ENCODE results near the gene CFAP73. TPM values are rescaled to one million over a fixed set of nuclear protein-coding genes. Genes with fewer than 3 reads are reported as not detected.

The CFAP73 gene
- total and polyA plus RNA-seq, 2 of the 8 experiments (the other 6 are each of a cell fraction or from before 2014, with no cell fraction given): 0.45 to 0.56 TPM

DNA sequence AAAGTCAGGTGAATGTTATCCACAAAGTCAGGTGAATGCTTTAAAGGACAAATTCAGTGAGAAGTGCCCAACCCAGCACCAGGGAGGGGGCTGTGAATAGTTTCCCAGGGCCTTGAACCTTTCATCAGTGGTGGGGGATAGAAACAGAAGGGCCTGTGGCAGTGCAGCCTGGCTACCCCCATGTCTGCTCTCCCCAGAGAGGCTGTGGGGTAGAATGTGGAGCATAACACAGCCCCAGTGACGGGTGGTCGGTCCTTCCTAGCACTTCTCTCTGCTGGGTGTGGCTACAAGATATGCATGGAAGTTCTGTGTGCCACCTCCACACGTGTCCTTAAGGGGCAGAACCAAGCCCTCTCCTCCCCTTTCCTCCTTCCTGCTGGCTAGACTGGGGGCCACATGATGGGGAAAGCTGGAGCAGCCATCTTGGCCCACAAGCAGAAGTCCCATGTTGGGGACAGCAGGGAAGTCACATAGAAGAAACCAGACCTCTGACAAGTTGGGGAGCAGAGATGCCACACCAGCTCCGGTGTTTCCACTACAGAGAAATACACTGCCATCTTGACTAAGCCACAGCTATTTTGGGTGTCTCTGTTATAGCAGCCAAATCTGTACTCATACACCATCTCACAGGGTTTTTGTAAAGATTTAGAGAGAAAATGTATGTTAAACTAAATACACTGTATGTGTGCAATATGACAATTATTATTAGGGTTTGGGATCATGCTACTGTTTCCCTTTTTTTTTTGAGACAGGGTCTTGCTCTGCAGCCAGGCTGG is 53.0 kb downstream of the CFAP73 start:
- CTCF ChIA-PET (ENCODE audit: partially characterized antibody): interaction anchor here (0.5 to 1.8 kb wide), 5 partner anchors 23 to 1760 kb away, joined by 3 to 5 read pairs (median 3); no protein-coding TSS in a partner anchor
- H3K4me3 ChIP-seq (ENCODE audit: extremely low read depth in 1 of 4, insufficient read depth in 2 of 4, low read depth in 3 of 4, low read length in 4 of 4): no peak overlapping the region
- no peak overlapping the region for H2AK5ac ChIP-seq (ENCODE audit: low read depth, low read length)
- no peaks in the 10 kb centered on the region for H3K36me3 ChIP-seq (ENCODE audit: control insufficient read depth in 2 of 4, insufficient read depth in 4 of 4, low read length in 3 of 4)
- H3K27ac ChIP-seq (ENCODE audit: low read depth, low read length): no peak overlapping the region
- H2BK15ac ChIP-seq (ENCODE audit: low read length): no peak overlapping the region
- no peak for FAIRE-seq
- H3K9ac ChIP-seq (replicated peaks in 1 of 4; ENCODE audit: extremely low read depth in 1 of 4, low read depth in 3 of 4, low read length in 3 of 4): no peak overlapping the region
- H3K23ac ChIP-seq (ENCODE audit: insufficient read length): no peak overlapping the region
- H3K4ac ChIP-seq (replicated peaks; ENCODE audit: insufficient read length, low read depth, low read length): no peak overlapping the region
- no peak overlapping the region for H2BK20ac ChIP-seq (ENCODE audit: low read length)
- no peak for DNase-seq (ENCODE audit: low read depth in 1 of 2, low spot score in 2 of 2)
- no peaks in the 10 kb centered on the region for H3K23me2 ChIP-seq (ENCODE audit: low read depth, low read length)
- H3K4me2 ChIP-seq (ENCODE audit: insufficient read depth in 1 of 2, low read depth in 2 of 2, low read length in 2 of 2): no peak overlapping the region
- no peak overlapping the region for H4K8ac ChIP-seq (ENCODE audit: extremely low read depth, insufficient read depth, low read length)
- no peak overlapping the region for H4K91ac ChIP-seq (replicated peaks; ENCODE audit: insufficient read length, low read length)
- H2BK12ac ChIP-seq (ENCODE audit: low read depth, low read length): no peak overlapping the region
- H3K4me1 ChIP-seq (replicated peaks in 1 of 4; ENCODE audit: control insufficient read depth in 3 of 4, insufficient read depth in 4 of 4, low read length in 3 of 4): no peaks in the 10 kb centered on the region; a peak in 1 of 7 replicates
- H2BK120ac ChIP-seq (replicated peaks; ENCODE audit: low read depth, low read length): no peak overlapping the region
- H2BK5ac ChIP-seq (ENCODE audit: low read depth, low read length): no peak overlapping the region
- H3K18ac ChIP-seq (ENCODE audit: extremely low read depth, low read length): no peak overlapping the region
- H3K14ac ChIP-seq (ENCODE audit: insufficient read length): no peak overlapping the region
- H3K27me3 ChIP-seq (replicated peaks in 1 of 4; ENCODE audit: control insufficient read depth in 3 of 4, extremely low read depth in 1 of 4, insufficient read depth in 3 of 4, low read length in 3 of 4): no peaks in the 10 kb centered on the region
- no peak overlapping the region for H3K56ac ChIP-seq (replicated peaks; ENCODE audit: insufficient read length, low read depth, low read length)
- H4K20me1 ChIP-seq (replicated peaks in 1 of 2; ENCODE audit: control insufficient read depth in 1 of 2, insufficient read depth in 2 of 2, low read length in 2 of 2): no peaks in the 10 kb centered on the region
- no peaks in the 10 kb centered on the region for H3K79me2 ChIP-seq (ENCODE audit: control insufficient read depth in 1 of 2, insufficient read depth in 2 of 2, low read length in 2 of 2)
- H3K9me3 ChIP-seq (ENCODE audit: insufficient read depth in 2 of 2, low read depth in 1 of 2, low read length in 1 of 2): no peaks in the 10 kb centered on the region; a peak in 1 of 4 replicates
- H4K5ac ChIP-seq (ENCODE audit: insufficient read length, low read depth, low read length): no peak overlapping the region
- 100% methylated on average over 4 of the region's 4 CpGs; no CpG with 5 or more reads in 1 of the 2 experiments for WGBS, 2 experiments (ENCODE audit: extremely low coverage in 1 of 2, insufficient coverage in 1 of 2, insufficient read length in 1 of 2, insufficient replicate concordance in 2 of 2, low coverage in 1 of 2, low lambda C conversion rate in 2 of 2, missing lambda C conversion rate in 1 of 2)
- H3K79me1 ChIP-seq (ENCODE audit: low read depth, low read length): no peaks in the 10 kb centered on the region
- POLR2A ChIA-PET (ENCODE audit: partially characterized antibody): interaction anchor here (1.0 to 6.8 kb wide), 7 partner anchors 10 to 44 kb away, joined by 3 to 31 read pairs (median 4); partner anchors contain the start of genes DDX54, RITA1 and TPCN1
- no peak overlapping the region for H2AFZ ChIP-seq (ENCODE audit: low read length)
- TF ChIP-seq CEBPB (IDR thresholded peaks at IDR 0.05; ENCODE audit: low read depth, low read length): no peak
- no peak for TF ChIP-seq JUND (IDR thresholded peaks at IDR 0.05; ENCODE audit: low read length)
- TF ChIP-seq, protein P1, sequence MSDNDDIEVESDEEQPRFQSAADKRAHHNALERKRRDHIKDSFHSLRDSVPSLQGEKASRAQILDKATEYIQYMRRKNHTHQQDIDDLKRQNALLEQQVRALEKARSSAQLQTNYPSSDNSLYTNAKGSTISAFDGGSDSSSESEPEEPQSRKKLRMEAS (IDR thresholded peaks at IDR 0.05): no peak
- TF ChIP-seq, protein P2, sequence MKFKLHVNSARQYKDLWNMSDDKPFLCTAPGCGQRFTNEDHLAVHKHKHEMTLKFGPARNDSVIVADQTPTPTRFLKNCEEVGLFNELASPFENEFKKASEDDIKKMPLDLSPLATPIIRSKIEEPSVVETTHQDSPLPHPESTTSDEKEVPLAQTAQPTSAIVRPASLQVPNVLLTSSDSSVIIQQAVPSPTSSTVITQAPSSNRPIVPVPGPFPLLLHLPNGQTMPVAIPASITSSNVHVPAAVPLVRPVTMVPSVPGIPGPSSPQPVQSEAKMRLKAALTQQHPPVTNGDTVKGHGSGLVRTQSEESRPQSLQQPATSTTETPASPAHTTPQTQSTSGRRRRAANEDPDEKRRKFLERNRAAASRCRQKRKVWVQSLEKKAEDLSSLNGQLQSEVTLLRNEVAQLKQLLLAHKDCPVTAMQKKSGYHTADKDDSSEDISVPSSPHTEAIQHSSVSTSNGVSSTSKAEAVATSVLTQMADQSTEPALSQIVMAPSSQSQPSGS (IDR thresholded peaks at IDR 0.05; ENCODE audit: low read length): no peak
- no peak for TF ChIP-seq SP1 (IDR thresholded peaks at IDR 0.05; ENCODE audit: low read depth, low read length)
- no peak for TF ChIP-seq GABPA (IDR thresholded peaks at IDR 0.05; ENCODE audit: borderline replicate concordance, insufficient read depth, low read length)
- no peak for TF ChIP-seq EGR1 (IDR thresholded peaks at IDR 0.05; ENCODE audit: borderline replicate concordance, low read depth, low read length)
- TF ChIP-seq RFX5 (IDR thresholded peaks at IDR 0.05; ENCODE audit: borderline replicate concordance, low read depth, low read length): no peak
- no peak for TF ChIP-seq SP4 (IDR thresholded peaks at IDR 0.05; ENCODE audit: low read length)
- TF ChIP-seq KDM1A (IDR thresholded peaks at IDR 0.05; ENCODE audit: borderline replicate concordance, low read length): no peak
- TF ChIP-seq CBX5 (IDR thresholded peaks at IDR 0.05; ENCODE audit: low read depth, low read length): no peak

Measured in H1 (cell line).